CD4-positive, alpha-beta T cell treated with Interleukin-1 beta for 1 hour (primary cell): ENCODE measurements around the gene FBXL22.
"Not testable (repeated sequence)": the region's sequence is repeated elsewhere in the genome, so short reads cannot be mapped to it uniquely, and the experiment has no call there.

ENCODE experiments used
- DNase-seq, 2 donors: peaks; one replicate each; pipeline ENCODE4 v3.0.0-alpha.2; 2020 to 2022

FBXL22 gene

DNA sequence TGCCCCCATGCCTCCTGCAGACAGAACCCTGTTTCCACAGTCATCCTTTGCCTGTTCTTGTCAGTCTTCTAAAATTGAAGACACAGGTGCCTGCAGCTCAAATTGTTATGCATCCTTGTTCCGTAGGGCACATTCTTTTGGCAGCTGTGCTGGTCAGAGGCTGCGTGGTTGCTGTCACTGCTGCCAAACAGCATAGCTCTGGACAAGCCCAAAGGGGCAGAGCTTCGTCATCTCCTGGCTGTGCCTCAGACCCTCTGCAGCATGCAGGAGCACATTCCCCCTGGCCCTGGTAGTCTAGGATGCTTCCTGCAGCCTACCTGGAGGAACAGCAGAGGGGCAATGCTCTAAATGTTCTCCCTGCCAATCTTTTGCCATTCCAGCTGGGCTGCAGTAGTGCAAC, 2.1 kb upstream of the FBXL22 start:
- no peak for DNase-seq

DNA sequence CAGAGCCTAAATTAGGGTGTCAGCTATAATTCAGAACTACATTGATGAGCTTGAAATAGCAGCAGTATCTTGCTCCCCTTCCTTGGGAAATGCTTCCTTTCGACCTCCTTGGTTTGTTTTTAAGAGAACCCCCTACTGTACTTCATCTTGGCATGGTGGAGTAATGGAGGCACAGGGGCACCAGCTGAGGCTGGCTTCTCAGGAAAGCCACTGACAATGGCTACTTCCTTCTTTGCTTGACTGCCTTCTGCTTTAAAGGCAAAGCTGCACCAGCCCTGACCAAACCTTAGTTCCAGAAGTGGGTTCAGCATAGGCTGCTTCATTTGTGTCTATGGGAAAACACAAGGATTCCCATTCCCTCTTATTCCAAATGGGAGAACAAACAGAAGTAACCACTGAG, 1.5 kb upstream of the FBXL22 start:
- no peak for DNase-seq

DNA sequence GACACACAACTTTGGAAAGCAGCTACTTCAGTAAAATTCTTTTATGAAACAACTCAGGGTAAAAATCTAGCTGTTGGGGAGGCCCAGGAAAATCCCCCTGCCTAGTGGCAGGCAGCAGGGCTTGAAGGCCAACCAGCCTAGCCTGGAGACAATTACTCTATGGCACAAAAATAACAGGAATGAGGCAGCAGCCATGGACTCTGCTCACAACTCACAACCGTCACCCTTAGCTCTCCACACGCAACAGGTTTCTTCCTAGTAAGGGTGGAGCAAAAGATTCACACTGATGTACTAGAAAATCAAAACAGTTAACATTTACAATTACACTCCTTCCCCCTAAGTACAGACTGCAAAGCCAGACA, 530 bp upstream of the FBXL22 start:
- no peak for DNase-seq

DNA sequence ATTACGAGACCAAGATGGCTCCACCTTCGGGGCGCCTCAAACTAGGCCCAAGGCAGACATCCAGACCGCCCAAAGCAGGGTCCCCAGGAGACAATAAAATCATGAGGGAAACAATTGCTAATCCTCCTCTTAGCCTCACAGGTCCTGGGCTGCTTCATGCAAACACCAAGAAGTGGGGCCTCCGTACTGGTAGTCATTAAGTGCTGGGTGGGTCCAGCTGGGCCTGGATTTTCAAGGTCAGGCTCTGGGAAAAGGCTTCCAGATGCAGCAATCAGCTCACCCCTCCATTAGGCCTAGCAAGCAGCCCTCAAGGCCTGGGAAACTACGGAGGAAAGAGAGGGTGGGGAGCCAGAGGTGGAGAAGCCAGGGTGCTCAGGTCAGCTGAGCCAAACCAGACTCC, 634 bp downstream of the FBXL22 start:
- DNase-seq: no peak

DNA sequence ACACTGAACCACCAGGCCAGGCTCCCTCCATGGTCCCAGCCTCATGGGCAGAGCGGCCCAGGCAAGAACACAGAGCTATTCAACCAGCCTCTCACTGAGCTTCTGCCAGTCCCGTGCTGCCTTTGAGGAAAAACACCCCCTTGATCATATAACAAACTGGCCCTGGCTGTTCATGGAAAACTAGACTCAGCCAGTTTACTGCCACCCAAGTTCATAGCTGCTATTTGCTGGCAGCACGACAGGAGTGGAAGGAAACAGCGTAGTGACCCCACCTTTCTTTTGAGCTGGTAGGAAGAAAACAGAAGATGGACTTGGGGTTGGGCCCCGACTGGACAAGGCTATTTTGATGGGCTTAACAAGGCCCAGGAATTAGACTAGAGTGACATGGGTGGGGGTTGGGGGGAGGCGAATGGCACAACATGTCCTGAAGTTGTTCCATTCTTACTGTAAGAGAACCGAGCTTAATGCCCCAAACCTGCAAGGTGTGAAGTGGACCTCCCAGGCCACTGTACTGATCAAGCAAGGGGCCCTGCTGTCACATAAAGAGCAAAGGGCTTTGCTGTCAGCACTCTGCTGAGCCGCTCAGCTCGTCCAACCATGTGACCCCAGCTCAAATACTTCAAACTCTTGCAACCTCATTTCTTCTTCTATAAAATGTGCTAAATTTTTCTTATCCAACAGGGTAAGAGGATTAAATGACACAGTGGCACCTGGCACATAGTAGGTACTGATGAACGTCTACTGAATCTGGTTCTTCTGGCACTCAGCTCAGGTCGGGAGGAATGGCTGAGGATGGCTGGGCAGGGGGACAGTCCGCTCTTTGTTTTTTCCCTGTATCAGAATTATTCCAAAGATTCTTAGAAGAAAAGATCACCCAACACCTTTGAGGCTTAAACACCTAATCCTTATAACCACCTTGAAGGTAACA, 1.6 kb downstream of the FBXL22 start:
- DNase-seq: no peak

DNA sequence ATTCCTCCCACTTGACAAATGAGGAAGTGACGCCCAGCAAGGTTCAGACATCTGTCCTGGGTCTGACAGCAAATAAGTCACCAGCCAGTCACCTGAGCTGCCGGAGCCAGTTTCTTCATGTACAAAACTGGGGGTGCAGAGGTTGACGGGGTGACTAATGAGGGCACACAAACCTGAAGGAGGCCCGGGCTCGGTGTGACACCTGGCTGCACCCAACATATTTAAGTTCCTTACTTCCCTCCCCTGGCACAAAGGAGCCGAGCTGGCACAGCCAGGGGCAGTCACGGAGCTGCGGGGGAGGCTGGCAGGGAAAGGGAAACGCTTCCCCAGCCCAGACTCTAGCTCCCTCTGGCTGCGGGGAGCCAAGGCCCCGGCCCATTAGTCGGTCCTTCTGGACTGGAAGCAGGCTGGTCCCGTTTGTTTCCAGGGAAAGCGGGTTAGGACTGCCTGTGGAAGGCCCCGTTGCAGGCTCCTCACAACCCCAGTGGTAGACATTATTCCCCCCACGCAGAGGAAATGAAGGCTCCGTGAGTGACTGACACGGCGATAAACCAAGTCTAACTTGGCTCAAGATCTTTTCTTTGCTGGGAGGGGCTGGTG, 2.3 kb downstream of the FBXL22 start:
- DNase-seq: peak; percentile 33 to 66

DNA sequence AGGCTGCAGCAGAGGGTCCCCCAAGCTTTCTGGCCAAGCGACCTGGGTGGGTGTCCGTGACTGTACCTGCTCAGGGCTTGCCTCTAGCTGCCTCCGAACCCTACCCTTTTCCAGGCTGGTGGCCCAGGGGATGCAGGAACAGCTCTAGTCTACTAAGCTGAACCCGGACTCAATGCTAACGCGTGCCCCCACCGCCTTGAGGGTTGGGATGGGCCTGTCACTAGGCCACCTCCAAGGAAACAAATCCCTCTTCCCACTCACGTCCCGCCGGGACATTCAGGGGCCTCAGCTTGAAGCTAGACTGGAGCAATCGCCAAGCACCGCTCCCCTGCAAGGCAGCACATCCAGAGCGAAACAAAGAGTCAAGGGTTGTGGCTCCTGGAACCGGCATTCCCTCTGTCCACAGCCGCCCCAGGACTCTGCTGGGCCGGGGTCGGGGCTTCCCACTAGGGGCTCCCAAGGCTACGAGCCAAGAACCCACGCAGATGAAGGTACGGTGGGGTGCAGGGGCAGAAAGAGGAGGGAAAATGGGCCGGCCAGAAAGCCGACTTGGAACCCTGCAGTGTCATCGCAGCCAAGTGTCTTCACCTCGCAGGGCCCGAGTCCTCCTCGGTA, 2.9 kb downstream of the FBXL22 start:
- peak in 1 of 2 donors; percentile 12 for DNase-seq

DNA sequence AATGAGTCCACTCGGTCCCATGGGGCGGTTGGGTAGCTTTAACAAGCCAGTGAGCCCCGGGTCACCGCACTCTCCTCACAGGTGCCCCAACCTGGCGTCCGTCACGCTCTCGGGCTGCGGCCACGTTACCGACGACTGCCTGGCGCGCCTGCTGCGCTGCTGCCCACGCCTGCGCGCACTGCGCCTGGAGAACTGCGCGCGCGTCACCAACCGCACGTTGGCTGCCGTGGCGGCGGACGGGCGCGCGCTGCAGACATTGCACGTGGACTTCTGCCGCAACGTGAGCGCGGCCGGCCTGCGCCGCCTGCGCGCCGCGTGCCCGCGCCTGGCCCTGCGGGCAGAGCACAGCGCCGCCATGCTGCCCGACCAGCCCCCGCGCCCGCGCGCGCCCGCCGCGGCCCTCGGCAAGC, 3.4 kb downstream of the FBXL22 start:
- DNase-seq: peak; percentile 91 to 92

DNA sequence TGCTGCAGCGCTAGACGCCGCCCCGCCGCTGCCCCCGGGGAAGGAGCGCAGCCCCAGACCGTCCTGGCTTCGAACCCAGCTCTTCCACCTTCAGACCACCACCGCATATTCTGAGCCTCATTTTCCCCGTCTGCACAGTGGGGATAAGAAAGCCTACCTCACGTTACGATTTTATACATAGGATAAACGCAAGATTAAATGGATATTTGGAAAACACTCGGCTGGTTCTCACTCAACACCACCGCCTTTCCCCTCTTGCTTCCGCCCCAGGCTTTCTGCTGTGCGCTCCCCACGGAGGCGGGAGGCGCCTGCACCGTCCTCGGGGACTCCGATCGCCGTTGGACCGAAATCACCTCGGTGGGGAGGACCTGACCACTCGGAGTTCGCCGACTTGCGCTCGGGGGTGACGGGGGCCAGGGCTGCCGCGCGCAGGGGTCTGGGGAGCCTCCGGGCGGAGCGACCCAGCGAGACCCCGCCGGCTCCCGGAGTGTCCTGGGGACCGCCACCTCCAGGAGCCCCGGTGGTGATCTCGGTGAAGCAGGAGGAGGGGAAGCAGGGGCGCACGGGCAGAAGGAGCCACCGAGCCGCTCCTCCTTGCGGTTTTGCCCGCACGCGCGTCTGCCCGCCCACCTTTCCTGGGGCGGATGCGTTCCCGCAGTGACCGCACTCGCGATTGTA, 4.0 kb downstream of the FBXL22 start:
- DNase-seq: peak; percentile 48 to 56

DNA sequence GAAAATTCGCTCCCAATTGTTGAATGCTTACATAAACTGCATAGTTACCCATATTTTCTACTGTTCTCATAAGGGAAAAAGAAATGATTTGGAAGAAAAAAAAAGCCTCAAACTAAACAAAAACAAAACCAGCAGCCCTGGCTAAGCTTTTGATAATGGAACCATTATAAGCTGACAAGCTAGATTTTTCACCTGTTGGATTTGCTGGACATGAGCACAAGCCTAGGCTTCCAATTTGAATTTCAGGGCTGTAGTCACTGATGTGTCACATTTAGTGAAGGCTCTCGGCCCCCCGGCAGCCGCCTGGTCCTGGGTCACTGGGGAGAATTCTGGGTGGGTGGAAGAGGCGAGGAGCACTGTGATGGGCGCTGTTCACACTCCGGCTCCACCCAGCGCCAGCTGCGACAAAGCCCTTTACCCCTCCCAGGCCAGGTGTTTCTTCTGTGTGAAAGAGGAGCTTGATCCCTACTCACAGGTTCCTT, 4.6 kb downstream of the FBXL22 start:
- peak in 1 of 2 donors; percentile 17 for DNase-seq

DNA sequence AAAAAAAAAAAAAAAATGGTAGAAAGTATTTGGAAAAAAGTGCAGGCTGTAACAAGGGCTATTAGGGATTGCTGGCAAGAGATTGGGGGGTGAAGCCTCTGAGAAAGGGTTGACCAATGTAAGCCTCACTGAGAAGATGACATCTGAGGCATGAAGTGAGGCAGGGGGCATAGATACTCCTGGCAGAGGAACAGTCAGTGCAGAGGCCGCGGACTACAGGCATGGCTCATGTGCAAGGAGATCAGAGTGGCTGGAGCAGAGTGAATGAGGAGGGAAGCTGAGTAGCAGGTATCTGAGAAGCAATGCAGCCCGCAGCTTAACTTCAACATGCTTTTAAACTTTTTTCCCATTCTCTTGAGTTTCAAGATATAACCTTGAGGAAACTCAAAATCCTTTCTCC, 5.4 kb downstream of the FBXL22 start:
- DNase-seq: no peak

DNA sequence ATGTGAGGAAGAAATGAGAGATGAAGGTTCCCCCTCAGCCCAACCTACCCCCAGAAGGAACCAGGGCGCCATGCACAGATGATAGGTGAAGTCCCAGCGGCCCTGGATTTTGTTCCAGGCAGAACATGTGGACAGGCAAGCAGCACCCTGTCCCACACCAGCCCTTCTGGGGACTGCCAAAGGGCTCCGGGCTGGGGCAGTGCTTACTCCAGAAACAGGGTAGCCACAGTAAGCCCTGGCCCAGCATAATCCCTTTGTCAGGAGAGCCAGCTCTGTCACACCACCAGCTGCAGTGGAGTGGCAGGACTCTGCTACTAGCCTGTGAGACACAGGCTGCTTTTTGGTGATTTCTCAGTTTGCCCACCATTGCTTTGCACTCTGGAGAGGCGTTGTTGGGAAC, 6.3 kb downstream of the FBXL22 start:
- DNase-seq: no peak

DNA sequence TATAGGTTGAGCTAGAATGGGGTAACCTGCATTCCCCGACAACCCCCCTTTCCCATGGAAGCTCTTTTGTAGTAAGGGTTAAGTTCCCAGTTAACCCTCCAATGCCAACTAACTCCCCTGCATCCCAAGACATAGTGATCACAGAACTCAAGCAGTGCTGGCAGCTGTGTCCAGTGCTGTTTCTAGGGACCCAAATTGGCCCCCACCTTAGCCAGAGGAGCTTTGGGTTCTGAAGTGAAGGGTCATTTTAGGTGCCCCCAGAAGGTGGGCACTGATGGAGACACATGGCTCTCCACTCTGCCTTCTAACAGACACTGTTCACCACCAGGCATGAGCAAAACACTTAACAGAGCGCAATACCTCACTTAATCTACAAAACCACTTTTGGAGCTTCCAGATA, 7.1 kb downstream of the FBXL22 start:
- no peak for DNase-seq

DNA sequence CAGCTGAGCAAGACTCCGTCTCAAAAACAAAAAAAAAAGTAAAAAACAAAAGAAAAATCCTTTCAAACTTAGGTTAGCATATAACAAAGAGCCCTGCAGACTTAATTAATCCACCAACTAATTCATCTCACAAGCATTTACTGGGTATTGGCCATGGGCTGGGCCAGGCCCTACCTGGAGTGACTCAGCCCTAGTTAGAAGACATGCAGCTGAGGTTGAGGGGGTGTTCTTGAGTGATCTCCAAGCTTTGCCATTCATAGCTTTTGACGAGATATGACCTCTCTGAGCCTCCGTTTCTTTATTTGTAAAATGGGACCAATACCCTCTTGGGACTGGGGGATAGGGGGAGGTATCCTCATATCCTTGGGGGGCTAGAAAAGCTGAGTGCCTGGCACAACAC, 7.8 kb downstream of the FBXL22 start:
- no peak for DNase-seq

DNA sequence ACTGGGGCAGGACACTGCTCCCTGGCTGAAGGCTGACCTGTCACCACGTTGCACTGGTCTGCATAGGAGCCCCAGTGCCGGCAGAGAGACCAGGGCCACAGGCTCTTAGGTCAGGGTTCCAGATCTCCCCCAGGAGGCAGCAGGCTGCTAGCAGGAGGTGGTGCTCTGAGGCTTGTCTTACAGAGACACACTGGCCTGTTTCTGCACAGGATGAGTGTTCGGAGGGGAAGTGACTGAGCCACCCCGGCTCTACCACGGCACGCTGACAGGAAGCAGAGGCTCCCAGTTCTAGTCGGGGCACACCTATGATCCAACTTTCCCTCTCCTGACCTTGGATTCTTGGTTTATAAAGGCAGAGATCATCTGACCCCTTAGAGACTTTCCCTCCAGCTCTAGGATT, 8.6 kb downstream of the FBXL22 start:
- DNase-seq: peak; percentile 37 to 49

DNA sequence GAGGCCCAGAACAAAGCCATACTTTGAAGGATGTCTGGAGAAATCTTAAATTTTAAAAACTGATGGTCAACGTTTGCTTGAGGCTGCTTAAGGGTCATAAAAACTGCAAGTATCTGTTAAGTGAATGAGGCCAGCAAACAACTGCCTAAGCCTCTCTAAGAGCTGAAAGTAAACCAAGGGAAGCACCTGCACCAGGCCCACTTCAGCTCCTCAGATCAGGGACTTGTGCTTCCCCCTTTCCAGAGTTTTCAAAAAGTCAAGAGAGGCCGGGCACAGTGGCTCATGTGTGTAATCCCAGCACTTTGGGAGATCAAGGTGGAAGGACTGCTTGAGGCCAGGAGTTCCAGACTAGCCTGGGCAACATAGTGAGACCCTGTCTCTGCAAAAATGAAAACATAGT, 9.1 kb downstream of the FBXL22 start:
- DNase-seq: no peak

DNA sequence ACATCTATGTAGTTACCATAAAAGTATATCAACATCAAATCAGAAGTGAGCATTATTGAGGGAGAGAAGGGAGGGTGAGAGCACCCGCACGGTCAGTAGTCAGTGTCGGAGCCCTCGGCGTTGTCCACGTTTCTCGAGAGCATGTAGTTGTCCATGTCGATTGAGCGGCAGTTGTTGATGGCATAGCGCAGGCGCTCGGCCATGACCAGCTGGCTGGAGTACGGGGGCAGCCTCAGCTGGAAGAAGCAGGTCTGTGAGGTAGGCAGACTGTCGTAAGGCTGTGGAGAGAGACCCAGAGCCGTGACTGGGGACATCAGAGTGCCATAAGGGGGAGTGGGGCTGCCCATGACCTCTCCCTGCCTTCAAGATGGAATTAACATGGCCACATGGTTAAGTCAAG, 11.8 kb downstream of the FBXL22 start:
- DNase-seq: no peak

DNA sequence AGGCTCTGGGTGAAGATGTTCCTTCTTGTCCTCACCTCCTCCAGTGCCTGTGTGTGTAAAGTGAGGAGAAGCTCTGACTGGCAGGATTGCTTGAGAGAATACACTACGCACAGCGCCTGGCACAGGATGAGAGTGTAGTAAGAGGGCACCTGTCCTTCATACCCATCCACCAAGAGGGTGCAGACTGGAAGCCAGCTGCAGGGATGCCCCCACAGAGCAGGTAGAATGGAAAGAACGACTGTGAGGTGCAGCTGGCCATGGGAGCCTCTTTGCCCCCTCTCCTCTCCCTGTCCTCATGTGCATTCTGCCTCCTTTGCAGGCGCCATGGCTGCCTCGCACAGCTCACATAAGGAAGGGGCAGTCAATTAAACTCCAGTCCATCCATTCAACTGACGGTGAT, 12.3 kb downstream of the FBXL22 start:
- DNase-seq: no peak

DNA sequence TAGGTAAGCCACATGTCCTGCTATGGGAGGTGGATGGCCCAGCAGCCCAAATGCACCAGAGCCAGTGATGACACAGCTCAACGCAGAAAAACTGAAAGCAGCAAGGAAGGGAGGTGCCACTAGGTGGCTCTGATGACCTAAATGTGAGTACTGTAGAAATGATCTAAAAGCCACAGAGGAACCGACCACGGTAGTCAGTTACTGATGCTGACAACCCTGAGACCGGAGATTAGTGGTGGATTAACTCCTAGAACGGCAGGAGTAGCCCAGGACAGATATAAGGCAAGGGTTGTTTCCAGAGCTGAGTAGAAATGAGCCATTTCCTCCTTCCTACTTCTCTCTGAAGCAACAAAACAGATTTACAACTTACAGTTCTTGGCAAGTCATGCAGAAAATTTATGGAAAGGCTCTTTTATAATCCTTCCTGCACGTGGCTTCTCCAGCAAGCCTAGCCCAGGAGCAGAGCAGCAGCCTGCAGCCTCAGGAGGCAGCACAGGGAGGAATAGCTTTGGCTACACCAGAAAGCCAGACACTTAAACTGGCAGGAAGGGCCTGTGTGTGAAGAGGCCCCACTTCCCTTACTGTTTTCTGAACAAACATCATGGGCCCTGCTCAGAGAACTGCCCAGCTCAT, 13.1 kb downstream of the FBXL22 start:
- DNase-seq: peak; percentile 77 to 83

DNA sequence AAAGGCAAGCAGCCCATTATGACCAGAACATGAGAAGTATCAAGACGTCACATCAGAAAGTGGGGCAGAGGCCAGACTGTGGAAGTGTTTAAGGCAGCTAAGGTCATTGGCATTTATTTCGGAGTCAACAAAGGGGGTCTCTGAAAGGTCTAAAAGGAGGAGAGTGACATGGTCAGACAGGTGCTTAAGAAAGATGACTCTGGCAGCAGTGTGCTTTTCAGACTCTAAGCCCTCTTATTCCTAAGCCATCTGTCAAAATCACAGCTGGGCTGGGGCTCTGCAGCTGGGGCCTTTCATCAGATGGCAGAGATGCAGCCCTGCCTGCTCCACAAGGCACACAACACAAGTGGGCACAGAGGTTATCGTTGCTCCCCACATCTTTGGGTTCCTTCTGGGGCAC, 14.0 kb downstream of the FBXL22 start:
- DNase-seq: no peak

DNA sequence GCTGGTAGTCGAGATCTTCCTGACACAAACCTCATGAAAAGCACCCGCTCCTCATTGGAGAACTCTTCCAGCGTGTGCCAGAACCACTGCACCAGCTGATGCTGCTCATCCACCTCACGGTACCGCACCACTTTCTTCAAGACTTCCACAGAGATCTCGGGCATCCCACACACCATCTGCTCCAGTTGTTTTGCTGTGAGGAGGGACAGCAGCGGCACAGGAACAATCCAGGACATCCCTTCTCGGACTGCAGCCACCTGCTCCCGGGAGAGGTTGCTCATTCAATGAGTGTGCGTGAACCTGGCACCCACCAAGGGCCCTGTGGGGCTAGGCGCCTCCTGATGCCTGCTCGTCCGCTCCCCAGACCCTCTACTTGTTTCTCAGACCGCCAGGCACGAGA, 15.1 kb downstream of the FBXL22 start:
- no peak for DNase-seq

DNA sequence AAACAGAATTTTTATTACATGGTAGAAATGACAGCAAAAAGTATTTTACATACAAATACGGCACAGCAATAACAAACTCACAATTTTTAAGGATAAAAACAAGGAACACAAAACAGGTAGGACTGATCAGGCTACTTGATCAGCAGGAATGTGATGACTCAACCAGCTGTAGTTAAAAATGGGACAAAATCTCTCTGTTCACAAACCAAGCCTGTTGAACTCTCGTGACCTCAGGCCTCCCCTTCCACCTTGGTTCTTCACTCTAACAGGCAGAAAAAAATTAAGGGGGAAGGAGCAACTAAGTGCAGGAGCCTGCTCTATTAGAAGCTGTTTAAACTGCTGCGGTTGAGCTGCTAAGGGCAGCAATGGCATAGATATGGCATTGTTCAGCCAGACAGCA, 18.7 kb downstream of the FBXL22 start:
- DNase-seq: no peak

DNA sequence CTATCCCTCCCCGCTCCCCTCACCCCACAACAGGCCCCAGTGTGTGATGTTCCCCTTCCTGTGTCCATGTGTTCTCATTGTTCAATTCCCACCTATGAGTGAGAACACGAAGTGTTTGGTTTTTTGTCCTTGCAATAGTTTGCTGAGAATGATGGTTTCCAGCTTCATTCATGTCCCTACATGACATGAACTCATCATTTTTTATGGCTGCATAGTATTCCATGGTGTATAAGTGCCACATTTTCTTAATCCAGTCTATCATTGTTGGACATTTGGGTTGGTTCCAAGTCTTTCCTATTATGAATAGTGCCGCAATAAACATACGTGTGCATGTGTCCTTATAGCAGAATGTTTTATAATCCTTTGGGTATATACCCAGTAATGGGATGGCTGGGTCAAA, 20.0 kb downstream of the FBXL22 start:
- DNase-seq: not testable (repeated sequence)
